GM18505 (cell line): ENCODE results near the gene HYCC1.
"Not testable (repeated sequence)": the region's sequence is repeated elsewhere in the genome, so short reads cannot be mapped to it uniquely, and the experiment has no call there.

Experiments
- ATAC-seq: cut with Tn5 transposase; IDR thresholded peaks from one replicate; pipeline ENCODE4 v1.9.1; 2021; ENCODE audit not compliant: unreplicated experiment
- POLR2A ChIP-seq: IDR thresholded peaks from 4 replicates; pipeline ENCODE4 v1.6.1; 2011; ENCODE audit warnings: borderline replicate concordance; ENCODE audit not compliant: insufficient read depth, insufficient read length; ENCODE audit errors: extremely low read depth

Gene HYCC1

DNA sequence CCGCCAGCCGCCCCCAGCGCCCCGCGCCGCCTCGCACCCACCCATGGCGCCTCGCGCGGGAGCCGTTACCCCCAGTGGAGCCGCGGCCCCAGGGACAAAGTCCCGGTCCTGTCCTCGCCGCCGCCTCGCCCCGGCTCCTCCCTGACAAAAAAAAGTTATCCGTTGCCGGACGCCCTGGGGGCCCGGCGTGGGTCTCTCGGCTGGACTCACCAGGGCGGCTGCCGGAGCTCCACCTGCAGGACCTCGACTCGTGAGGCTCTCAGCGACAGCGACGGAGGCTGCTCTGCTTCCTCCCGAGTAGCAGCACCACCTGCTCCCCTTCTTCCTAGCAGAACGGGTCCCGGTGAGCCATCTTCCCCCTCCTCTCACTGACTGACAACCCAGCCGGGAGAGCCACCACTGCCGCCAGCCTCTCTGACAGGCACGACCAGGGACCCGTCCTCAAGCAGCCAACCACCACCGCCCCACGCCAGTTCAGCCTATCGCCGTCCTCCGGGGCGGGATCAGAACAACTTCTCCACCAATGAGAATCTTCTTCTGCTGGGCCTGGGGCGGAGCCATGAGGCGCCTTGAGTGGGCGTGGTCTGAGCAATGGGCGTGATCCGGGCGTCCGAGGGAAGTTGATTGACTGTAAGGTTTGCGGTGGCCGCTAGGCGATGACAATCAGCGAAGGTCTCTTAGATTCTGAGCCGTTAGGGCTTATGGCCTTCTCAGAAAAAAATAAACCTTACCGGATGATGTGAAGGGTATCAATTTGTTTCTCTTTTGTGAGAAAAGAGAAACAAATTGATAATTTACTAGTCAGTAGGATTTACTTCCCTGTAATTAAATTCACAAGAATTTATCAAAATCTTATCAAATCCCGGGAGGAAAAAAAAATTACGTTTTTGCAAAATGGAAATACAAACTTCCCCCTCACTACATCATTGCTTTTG lies at the start of gene HYCC1:
Gene HYCC1, minus strand, starts transcription at position 416 of the 935 bp plus-strand sequence. CDS start 23,019 bp downstream, outside the sequence.
- peak; percentile 94 for ATAC-seq
- TF ChIP-seq POLR2A: peak; percentile 99

DNA sequence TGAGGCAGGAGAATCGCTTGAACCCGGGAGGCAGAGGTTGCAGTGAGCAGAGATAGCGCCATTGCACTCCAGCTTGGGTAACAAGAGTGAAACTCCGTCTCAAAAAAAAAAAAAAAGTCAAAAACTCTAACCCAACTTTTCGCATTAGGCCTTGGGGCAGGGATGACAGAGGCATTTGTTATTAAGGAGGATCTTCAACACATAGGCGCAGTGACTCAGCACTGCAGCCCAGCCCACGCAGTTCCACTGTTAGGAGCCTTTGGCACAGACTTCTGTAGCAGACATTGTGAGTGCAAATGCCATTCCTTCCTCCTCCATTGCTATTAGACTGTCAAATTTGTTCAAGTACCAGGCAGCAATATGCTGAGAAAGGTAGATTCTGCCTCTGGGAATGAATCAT lies 48.5 kb upstream of the HYCC1 start:
- no peak for ATAC-seq
- no peak for TF ChIP-seq POLR2A

DNA sequence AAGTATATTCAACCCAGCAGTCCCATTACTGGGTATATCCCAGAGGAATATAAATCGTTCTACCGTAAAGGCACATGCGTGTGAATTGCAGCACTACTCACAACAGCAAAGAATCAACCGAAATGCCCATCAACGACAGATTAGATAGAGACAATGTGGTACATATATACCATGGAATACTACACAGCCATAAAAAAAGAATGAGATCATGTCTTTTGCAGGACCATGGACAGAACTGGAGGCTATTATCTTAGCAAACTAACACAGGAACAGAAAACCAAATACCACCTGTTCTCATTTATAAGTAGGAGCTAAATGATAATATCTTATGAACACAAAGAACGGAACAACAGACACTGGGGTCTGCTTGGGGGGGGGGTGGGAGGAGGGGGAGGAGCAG lies 47.4 kb upstream of the HYCC1 start:
- no peak for TF ChIP-seq POLR2A
- ATAC-seq: no peak

DNA sequence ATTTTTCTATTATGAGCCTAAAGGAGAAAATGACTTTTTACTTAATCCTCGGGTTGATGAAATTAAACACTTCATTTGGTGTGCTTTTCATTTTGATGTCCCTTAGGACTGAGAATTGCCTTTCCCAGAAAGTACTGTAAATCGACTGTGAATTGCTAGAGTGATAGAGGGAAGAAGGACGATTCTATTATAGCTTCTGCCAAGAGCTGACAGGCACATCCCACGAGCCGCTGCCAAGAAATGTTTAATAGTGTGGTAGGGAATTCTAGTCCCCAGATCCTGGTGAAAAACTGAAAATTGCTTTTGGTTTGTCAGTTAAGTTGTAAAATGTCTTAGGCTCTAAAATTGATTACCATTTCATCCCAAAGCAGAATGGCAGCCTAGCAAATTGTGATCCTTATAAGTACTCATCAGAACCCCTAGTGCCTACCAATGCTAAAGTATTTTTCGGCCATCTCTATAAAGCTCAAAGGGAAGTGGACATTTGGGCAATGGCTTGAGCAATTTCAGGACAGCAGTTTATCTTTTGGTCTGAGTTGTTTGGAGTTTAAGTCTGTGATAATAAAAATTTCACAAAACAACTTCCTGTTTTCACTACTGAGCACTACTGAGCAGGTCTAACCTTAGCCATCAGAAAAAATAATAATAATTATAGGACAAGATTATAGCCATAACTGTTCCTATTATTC lies 44.6 kb upstream of the HYCC1 start:
- no peak for TF ChIP-seq POLR2A
- ATAC-seq: no peak

DNA sequence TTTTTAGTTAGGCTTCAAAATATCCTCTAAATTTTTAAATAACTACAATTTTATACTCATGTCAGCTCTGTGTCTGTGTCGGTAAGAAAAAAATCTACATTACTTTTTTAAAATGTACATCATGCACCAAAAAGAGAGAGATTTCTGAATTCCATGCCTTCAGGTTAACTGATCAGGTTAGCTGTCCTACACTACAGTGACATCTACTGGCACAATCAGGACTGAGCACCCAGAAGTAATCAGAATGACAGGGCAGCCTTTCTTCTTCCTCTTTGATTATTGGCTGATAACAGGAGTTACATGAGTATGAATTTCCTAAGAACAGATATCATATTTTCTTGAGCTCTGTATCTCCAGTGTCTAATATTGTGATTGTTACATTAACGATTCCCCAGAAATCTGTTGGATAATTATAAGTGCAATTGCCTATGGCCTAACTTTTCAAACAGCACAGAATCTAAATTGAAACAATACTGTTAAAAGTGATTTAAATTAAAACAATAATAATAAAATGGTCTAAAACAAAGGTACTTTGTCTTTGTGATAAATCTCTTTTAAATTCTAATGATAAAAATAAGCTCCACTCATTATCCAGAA lies 41.8 kb upstream of the HYCC1 start:
- ATAC-seq: no peak
- TF ChIP-seq POLR2A: no peak

DNA sequence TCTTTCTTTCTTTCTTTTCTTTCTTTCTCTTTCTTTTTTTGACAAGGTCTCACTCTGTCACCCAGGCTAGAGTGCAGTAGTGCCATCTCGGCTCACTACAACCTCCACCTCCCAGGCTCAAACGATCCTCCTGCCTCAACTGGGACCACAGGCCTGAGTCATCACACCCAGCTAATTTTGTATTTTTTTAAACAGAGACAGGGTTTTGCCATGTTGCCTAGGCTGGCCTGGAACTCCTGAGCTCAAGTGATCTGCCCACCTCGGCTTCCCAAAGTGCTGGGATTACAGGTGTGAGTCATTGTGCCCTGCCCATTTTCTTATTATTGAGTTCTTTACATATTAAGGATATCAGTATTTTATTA lies 37.2 kb upstream of the HYCC1 start:
- not testable (repeated sequence) for ATAC-seq

DNA sequence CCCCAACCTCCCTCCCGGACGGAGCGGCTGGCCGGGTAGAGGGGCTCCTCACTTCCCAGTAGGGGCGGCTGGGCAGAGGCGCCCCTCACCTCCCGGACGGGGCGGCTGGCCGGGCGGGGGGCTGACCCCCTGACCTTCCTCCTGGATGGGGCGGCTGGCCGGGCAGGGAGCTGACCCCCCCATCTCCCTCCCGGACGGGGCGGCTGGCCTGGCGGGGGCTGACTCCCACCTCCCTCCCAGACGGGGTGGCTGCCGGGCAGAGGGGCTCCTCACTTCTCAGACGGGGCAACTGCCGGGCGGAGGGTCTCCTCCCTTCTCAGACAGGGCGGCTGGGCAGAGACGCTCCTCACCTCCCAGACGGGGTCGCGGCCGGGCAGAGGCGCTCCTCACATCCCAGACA lies 32.4 kb upstream of the HYCC1 start:
- ATAC-seq: not testable (repeated sequence)

DNA sequence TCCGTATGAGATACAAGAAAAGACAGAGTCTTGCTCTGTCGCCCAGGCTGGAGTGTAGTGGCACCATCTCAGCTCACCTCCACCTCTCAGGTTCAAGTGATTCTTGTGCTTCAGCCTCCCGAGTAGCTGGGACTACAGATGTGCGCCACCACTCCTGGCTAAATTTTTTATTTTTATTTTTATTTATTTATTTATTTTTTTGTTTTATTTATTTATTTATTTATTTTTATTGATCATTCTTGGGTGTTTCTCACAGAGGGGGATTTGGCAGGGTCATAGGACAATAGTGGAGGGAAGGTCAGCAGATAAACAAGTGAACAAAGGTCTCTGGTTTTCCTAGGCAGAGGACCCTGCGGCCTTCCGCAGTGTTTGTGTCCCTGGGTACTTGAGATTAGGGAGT lies 31.2 kb upstream of the HYCC1 start:
- not testable (repeated sequence) for ATAC-seq

DNA sequence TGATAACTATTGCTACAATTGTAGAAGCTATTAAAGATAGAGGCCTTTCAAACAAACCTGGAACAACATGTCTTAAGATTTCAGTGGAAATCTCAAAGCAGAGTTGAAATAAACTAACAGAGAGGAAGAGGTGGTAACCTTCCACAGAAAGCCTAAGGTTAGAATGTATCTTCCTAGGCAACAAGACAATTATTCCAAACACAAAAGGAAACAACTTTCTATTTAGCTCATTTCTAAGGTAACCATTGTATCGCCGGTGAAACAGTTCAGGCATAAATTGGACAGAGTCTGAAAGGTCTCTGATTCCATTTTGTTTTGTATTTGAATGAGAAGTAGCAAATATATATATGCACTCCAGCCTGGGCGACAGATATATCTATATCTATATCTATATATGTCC lies 30.7 kb upstream of the HYCC1 start:
- TF ChIP-seq POLR2A: no peak
- ATAC-seq: no peak

DNA sequence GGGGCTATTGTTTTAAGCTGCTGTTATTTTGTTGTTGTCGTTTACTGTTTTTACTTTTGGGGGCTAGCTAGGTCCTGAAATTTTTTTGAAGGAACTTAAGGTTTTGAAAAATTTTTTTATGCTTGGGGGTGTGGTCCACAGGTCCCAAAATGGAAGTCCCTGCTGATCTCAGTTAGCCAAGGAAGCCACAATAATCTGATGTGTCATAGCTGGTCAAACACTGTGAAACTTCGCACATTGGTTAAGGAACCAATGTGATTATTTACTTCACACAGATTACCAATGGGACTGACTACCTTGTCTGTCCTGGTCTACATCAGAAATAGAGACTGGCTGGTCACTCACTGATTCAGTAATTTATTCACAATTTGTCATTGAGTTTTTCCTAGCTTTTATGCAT lies 29.5 kb upstream of the HYCC1 start:
- no peak for TF ChIP-seq POLR2A

DNA sequence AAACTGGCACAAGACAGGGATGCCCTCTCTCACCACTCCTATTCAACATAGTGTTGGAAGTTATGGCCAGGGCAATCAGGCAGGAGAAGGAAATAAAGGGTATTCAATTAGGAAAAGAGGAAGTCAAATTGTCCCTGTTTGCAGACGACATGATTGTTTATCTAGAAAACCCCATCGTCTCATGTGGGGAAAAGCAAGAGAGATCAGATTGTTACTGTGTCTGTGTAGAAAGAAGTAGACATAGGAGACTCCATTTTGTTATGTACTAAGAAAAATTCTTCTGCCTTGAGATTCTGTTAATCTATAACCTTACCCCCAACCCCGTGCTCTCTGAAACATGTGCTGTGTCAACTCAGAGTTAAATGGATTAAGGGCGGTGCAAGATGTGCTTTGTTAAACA lies 25.7 kb upstream of the HYCC1 start:
- not testable (repeated sequence) for ATAC-seq

More for the DNA sequence above, 29.5 kb upstream of the HYCC1 start:
- no peak for ATAC-seq

DNA sequence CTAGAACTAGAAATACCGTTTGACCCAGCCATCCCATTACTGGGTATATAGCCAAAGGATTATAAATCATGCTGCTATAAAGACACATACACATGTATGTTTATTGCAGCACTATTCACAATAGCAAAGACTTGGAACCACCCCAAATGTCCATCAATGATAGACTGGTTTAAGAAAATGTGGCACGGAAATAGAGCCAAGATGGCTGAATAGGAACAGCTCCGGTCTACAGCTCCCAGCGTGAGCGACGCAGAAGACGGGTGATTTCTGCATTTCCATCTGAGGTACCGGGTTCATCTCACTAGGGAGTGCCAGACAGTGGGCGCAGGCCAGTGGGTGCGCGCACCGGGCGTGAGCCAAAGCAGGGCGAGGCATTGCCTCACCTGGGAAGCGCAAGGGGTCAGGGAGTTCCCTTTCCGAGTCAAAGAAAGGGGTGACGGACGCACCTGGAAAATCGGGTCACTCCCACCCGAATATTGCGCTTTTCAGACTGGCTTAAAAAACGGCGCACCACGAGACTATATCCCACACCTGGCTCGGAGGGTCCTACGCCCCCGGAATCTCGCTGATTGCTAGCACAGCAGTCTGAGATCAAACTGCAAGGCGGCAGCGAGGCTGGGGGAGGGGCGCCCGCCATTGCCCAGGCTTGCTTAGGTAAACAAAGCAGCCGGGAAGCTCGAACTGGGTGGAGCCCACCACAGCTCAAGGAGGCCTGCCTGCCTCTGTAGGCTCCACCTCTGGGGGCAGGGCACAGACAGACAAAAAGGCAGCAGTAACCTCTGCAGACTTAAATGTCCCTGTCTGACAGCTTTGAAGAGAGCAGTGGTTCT lies 21.8 kb upstream of the HYCC1 start:
- ATAC-seq: not testable (repeated sequence)

DNA sequence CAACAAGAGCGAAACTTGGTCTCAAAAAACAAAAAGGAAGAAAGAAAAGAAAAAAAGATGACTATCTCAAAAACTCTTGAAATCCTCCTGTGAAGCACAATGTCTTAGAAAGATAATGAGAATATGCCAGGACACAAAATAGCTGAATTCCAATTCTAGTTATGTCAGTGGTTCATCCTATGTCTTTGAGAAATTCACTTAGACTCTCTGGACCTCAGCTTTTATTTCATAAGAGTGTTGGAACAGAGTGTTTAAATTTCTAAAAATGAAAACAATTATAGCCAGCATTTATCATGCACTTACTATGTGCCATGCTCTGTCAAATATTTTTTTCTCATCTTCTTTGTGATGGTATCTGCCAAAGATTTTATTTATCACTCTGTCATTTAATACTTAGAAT lies 13.3 kb upstream of the HYCC1 start:
- no peak for ATAC-seq
- no peak for TF ChIP-seq POLR2A

DNA sequence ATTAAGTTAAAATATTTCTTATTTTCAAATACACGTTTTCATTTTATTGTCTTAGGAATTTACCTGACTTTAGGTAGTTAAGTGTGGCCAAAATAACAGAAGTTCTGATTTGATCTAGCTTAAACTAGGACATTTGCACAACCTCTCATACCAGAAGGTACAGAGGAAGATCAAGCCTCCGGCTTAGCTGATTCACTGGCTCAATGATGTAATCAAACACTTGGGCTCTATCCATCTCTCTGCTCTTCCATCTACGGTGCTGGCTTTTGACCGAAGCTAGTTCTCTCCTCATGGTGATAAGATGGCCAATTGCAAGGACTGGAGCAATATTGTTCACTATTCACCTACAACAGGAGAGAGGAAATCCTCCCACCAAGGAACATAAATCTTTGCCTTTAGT lies 12.2 kb upstream of the HYCC1 start:
- no peak for ATAC-seq

More for the DNA sequence above, 12.2 kb upstream of the HYCC1 start:
- TF ChIP-seq POLR2A: no peak
